ENCODE results near the gene MTMR1. TPM values are rescaled to one million over a fixed set of nuclear protein-coding genes. Genes with fewer than 3 reads are reported as not detected.

MTMR1 gene
- total RNA-seq = 9.2 and 11.8 TPM in 2 replicates

GRCh38 chrX:150692831-150693724, at the start of gene MTMR1:
Gene MTMR1, plus strand, starts transcription at chrX:150693396. Its CDS starts 135 bp downstream, at chrX:150693531.

Other genes with a start within 250 kb of the MTMR1 start
- 4.2 and 9.0 TPM in 2 replicates for gene MTM1, start 124.8 kb upstream of the MTMR1 start, total RNA-seq
- 55.4 and 64.2 TPM in 2 replicates for gene CD99L2, start 205.3 kb downstream of the MTMR1 start, total RNA-seq